DMS153 treated with DMSO at 0.1 percent for 48 hours (cell line): Measurements from ENCODE around the gene UNCX.
"Not testable (repeated sequence)": the region's sequence is repeated elsewhere in the genome, so short reads cannot be mapped to it uniquely, and the experiment has no call there.

Source experiments
- DNase-seq: peaks from one replicate; lab custom pipeline; 2025; ENCODE audit not compliant: unreplicated experiment; lab: John Stamatoyannopoulos, UW

The UNCX gene

DNA sequence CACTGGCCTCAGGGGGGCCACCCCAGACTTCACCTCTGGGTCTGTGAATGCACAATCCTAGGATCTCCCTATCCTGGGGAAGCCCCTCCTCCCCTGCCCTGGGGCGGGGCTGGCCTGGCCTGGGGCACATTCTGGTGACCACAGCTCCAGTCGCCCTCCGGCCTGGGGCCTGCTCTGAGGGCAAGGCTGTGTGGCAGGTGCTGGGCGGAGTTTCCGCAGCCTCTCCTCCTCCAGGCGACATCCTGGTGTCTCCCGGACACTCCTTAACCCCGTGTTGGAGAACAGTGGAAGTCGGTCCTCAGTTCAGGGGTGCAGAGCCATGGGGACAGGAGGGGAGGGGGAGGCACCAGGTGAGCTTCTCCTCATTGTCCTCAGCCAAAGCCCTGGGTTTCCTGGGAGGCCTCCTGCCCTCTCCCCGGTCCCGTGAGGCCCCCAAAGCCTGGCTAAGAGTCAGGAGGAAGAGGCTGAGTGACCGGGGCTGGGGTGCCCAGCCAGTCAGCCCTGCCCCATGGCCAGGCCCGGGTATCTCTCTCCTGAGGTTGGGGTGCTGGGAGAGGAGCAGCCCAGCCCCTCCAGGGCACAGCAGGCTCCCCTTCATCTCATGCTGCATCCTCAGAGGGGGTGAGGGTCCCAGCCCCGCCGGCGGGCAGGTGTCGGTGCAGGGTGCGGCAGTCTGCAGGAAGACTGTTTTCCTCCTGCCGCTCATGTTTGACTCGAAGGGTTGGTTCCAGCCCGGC is 22.6 kb downstream of the UNCX start:
- no peak for DNase-seq

DNA sequence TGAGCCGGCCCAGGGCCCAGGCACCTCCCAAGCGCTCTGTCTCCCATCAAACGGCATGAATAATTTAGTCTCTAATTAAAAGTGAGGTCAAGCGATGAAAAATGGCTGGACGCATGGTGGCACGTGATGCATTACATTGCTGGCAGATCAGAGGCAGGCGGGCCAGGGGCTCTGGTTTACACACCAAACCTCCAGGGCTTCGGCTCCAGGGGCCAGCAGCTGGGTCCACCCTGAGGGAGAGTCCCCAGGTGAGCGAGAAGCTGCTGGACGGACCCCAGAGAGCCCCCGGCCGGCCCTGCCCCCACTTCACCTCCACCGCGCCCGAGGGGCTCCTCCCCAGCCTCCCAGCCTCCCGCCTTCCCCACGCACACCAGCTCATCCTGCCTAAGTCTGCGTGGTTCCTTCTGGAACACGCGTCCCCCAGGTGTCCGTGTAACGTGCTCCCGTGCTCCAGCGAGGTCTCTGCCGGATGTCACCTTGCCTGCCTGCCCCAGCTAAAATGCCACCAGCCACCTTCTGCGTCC is 23.2 kb downstream of the UNCX start:
- no peak for DNase-seq

DNA sequence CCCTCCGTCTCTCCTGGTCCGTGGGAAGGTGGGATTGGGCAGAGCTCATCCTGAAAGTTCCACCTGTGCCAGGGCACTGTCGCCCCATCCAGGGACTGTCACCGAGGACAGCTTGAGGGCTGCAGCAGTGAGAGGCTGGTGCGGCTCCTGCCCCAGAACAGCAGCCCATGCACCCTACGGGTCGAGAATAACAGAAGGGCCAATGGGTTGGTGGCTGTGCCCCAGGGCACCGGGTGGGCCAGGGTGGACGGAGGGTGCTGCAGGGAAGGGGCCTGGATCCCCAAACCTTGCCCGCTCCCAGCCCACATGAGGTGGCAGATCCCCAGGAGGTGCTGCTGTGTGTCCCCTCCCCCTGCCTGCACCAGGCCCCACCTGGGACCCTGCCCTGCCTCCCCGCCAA is 23.9 kb downstream of the UNCX start:
- no peak for DNase-seq

DNA sequence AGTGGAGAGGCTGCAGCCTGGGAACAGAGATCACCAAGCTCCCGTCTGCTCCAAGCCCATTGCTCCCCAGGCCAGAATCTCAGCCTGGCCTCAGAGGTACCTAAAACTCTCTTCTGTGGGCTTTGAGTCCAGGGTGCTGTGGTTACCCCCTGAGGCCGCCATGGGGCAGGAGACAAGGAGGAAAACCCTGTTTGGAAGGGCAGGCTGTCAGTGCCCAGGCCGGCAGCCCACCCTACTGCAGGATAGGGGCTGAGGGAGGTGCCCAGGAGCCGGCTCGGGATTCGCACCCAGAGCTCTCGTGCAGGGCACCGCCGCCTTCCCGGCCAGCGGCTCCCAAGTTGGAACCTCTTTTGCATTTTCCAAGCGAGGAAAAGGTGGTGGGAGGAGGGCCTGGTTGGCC is 24.5 kb downstream of the UNCX start:
- no peak for DNase-seq

DNA sequence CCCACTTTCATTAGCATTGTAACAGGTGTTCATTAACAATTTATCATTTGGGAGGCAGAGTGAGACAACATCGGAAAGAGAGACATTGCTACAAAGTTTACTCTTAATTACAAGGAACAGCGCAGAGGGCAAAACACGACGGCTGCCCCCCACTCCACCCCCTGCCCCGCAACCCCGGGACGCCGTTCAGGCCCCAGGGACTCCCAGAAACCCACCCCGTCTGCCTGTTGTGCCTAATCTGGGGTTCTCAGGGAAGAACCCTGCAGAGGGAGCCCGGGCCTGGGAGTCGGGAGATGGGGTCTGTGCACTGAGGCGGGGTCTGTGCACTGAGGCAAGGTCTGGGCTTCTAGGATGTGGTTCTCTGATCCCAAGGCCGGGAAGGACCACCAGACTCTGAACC is 25.2 kb downstream of the UNCX start:
- no peak for DNase-seq

DNA sequence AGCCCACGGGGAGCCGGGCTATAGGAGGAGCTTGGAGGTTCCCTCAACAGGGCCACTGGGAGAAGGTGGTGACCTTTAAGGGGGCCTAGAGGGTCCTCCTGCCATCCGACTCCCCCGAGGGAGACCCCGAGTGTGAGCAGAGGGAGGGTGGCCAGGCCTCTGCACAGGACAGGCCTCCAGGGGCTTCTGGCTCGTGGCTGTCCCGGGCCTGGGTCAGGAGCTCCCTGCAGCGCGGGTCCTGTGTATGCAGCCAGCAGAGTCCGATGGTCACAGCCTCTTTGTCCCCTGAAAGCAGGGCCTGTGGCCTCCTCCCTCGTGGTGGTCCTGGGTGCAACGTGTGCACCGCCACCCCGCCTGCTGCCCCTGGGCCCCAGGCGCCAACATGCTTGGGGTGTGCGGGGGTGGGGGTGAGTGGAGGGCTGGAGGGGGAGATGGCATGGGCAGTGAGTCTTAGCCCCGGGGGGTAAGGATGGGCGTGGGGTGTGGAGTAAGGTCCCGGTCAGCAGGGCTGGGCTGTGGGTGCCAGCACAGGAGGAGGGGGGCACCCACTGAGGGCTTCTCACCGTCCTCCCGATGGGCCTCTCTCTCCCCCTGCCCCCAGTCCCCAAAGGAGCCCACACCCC is 27.1 kb downstream of the UNCX start:
- DNase-seq = no peak

DNA sequence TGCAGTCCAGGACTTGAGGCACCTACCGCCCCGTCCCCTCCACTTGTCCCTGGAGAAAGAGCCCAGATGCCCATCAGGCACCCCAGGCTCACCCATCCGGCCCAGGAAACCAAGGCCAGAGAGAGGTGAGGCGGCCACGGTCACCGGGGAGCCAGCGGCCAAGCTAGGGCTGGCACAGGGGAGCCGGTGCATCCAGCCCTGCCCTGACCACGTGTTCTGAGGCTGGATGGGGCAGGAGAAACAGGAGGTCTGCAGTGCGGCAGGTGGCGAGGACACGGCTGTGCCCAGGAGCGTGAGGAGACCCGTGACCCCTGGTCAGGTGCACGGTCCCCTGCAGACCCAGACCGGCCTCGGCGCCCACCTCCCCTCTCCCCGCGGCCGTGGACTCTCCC is 27.6 kb downstream of the UNCX start:
- DNase-seq = no peak

DNA sequence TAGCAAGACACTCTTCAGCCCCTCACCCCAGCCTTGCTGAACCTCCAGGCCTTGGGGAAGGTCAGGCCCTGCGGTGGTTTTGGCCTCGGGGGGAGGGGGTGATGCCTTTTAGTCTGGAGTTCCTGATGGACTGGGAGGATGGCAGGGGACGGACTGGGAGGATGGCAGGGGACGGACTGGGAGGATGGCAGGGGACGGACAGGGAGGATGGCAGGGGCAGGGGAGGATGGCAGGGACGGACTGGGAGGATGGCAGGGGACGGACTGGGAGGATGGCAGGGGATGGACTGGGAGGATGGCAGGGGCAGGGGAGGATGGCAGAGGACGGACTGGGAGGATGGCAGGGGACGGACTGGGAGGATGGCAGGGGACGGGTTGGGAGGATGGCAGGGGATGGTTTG is 28.4 kb downstream of the UNCX start:
- DNase-seq = not testable (repeated sequence)

DNA sequence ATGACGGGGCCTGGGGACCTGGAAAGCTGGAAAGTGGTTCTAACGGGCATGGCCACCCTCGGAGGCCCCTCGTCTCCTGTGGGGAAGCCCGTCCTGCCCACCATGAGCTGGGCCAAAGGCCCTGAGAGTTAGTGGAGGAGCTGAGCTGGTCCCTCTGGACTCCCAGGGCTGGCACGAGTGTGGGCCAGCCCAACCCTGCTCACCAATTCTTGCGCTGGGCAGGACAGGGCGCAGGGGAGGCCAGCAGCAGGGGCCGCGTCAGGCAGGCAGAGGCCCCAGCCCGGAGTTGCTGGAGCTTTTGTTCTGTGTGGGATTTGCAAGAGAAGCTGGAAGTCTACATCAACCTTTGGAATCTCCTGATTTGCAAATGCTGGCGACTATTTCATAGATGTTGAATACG is 29.8 kb downstream of the UNCX start:
- DNase-seq = no peak

DNA sequence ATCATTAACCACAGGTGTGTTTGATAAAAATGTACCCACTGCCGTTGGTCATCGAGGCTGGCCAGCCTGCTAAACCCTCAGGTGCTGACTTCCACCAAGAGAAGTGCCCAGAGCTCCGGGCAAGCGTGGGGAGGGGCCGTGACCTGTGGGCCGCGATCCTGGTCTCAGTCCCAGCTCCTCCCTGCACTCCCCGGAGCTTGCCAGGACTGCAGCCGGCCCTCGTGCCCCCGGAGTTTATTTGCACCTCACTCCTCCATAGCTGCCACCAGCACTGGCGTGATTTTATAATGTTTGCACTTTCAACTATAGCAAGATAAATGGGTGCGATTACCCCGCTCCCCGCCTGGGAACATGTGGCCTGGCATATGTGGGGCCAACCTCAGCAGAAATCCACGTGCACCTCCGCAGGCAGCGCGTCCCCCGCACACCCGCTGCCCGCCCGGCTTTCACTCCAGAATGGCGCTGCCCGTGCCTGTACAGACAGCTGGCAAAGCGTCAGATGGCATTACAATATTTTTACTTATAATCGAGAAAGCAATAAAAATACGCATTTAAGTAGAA is 30.8 kb downstream of the UNCX start:
- DNase-seq = no peak

DNA sequence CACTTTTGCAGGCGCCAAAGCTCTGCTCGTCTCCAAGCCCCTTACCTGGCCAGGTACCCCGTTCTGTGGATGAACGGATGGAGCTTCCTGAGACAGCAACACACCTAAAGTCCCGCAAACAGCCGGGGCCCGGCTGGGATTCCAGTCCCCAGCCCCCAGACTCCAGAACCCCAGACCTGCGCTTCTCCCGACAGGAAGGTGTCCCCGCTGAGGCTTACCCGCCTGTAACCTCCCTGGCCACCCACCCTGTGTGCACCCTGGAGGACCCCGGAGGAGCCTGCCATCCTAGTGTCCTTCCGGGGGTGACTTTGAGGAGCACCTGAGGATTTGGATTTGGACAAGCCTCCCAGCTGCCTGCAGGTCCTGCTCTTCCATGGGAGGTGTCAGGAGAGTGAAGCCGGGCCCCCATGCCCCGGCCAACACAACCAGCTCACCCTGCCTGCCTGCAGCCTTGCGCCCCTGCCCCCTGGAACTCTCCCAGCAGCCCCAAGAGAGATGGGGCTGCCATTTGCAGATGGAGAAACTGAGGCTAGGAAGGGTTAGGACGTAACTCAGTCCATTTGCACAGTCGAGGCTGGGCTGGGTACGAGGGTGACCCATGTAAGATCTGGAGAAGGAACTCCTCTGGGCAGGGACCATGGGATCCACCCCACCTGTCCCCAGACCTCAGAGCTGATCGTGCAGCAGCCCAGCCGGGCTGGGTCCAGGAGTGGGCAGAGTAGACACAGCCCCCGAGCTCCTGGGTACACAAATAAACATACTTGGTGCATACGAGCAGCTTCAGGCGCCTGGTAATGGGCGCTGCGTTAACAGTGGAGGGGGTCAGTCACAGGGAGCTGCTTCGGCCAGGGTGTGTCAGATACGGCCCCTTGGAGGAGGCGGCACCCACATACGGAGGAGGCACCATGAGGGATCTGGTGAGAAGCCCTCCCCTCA is 31.9 kb downstream of the UNCX start:
- DNase-seq = no peak

DNA sequence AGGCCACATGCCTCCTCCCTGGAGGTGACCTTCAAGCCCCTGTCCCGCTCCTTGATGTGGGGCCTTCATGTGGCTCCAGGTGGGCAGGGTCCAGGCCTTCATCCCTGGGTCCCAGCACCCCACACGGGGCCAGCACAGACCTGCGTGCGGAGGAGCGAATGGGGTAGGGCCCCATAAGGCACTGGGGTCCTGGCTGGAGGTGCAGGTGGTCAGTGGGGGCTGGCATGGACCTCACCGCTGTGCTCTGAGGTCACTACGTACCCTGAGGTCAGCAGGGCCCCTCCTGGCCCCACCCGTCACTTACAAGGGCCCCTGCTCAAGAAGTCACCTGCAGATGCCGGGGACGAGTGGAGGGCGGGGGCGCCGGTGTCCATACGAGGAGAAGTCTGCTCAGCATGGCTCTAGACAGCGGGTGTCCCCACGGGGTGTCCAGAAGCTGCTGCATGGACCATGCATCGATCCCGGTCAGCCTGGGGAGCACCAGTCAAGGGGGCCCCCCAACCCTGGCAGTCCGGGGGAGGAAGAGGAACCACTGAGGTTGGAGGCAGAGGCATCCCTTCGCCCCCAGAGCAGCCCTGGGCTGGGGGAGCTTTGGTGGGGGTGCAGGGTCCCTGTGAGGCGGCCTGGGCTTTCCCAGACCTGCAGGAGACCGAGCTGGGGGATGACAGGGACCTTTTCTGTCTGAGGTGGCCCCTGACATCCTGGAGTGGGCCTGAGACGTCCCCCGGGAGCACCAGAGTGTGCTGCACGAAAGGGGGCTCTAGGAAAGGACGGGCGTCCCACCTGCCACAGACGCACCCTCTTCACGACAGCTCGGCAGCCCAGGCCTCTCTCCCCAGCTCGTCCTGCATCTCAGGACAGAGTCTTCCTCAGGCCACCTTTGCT is 34.6 kb downstream of the UNCX start:
- no peak for DNase-seq

DNA sequence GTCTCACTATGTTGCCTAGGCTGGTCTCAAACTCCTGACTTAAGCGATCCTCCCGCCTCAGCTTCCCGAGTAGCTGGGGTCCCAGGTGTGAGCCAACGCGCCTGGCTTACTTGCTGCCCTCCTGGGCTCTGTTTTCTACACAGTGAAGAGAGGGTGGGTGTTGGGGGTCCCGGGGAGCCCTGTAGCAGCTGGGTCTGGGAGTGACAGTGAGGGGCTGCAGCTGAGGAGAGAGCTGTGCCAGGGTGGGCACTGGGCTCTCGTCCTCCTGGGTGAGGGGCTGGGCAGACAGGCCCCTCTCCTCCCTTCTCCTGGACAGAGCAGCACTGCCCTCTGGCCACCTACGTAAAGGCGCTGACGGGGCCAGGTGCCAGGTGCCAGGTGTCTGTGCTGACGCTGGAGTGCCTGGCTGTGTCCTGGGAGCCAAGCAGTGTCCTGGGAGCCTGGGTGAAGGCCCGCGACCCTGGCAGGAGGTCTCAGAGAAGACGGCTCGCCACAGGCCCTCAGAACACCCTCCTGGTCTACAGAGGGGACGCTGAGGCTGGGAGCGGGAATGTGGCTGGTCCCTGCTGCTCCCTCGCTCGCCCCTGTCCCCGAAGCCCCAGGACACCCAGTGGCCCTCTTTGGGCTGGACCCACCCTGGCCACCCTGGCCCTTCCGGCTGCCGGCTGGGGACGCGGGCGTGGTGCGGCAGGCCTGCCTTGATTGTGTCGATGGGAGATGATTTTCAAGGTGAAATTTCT is 35.6 kb downstream of the UNCX start:
- DNase-seq = no peak

DNA sequence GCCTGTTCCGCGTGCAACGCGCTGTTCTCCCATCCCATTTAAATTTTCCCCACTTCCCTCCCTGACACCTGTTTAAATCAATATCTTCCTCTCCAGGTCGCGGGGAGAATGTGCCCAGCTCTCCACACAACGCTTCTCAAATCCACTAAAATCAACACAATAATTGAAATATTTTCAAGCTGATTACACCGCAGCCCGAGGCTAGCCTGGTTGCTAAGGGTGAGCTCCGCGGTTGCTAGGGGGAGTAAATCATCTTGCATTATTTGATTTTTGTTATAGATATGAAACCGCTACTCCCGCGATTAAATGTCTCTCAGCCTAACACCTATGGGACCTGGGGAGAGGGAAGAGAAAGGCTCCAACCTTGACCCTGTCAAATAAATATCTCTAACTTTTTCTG is 36.2 kb downstream of the UNCX start:
- DNase-seq = no peak

DNA sequence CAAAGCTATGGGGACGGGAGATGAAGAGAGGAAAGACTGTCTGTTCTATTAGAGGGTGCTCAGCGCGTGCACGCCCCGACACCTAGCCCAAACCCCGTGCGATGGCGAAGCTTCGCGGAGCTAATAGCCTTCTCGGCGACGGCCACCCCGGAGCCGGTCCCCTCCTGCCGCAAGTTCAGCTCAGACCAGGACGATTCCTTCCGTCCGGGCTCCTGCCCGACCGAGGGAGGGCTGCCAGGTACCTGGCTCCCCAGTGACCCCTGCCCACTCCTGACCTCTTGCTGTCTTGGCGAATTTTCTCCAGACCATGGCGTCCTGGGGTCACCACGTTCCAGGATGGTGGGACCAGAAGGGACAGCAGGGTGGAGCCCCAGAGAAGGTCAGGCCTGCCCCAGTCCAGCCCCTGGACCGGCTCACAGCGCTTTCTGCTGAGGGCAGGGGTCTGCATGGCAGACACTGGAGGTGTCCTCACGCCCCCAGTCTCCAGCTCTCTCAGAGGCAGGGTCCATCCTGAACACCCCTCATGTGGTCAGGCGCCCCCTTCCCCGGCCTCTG is 36.7 kb downstream of the UNCX start:
- DNase-seq = no peak

DNA sequence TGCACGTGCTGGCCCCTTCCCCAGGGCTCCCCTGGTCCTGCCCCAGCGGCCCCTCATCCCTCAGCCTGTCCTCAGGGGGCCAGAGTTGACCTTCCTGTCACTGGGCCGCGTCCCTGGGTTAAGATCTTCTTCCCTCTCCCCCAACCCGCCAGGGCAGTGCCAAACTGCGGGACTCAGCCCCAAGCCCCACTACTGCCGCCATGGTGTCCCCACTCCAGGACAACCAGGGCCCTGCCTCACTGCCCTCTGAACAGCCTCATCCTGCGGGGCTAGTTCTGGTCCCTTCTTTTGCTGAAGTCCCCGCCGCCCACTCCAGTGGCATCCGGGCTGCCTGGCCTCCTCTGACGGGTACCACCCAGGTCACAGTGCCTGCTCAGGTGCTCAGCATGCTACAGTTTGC is 37.5 kb downstream of the UNCX start:
- DNase-seq = no peak

DNA sequence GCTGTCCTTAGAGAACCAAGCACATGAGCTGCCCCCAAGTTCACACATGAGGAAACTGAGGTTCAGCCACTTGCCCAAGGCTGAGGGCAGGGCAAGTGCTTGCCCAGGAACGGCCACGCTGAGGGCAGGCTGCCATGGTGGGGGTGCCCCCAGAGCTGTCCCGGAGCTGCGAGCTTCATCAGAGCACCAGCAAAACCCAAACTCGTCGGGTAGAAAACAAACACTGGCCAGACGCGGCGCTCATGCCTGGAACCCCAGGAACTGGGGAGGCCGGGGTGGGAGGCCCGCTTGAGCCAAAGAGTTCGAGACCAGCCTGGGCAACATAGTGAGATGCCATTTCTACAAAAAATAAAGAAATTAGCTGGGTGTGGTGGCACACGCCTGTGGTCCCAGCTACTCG is 38.4 kb downstream of the UNCX start:
- no peak for DNase-seq

DNA sequence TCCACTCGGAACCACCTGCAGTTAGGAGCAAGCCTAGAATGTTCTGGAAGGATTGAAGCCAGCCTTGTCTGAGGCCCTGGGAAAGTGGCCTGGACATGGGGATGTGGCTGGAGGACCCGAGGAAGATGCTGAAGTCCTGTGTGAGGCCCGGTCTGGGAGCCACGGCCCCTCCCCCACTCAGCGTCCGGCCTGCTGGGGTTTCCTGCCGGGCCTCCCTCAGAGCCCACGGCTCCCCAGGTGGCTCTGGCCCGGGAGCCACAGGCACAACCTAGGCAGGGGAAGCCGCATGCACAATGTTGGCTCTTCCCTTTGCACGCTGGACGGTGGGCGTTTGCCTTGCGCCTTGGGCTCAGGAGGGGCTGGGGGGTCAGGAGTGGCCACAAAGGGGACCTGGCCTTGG is 39.0 kb downstream of the UNCX start:
- DNase-seq = no peak

DNA sequence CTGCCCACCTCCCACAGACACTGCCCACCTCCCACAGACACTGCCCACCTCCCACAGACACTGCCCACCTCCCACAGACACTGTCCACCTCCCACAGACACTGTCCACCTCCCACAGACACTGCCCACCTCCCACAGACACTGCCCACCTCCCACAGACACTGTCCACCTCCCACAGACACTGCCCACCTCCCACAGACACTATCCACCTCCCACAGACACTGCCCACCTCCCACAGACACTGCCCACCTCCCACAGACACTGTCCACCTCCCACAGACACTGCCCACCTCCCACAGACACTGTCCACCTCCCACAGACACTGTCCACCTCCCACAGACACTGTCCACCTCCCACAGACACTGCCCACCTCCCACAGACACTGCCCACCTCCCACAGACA is 39.5 kb downstream of the UNCX start:
- DNase-seq = not testable (repeated sequence)
